IPS-18a (cell line): ENCODE data around the gene OR51G1.
"Not testable (repeated sequence)": the region's sequence is repeated elsewhere in the genome, so short reads cannot be mapped to it uniquely, and the experiment has no call there.

ENCODE experiments used
- H3K27ac ChIP-seq: one replicate; pipeline ENCODE4 v1.5.1; 2013; ENCODE audit warnings: low read length
- H3K27me3 ChIP-seq: one replicate; pipeline ENCODE4 v1.6.1; 2013; ENCODE audit warnings: mild to moderate bottlenecking, low read length; ENCODE audit not compliant: control insufficient read depth, insufficient read depth
- H3K36me3 ChIP-seq: one replicate; pipeline ENCODE4 v1.6.1; 2013; ENCODE audit warnings: low read depth, low read length; ENCODE audit not compliant: control insufficient read depth
- H3K4me1 ChIP-seq: one replicate; pipeline ENCODE4 v1.6.1; 2013; ENCODE audit warnings: low read depth, low read length; ENCODE audit not compliant: control insufficient read depth
- H3K4me3 ChIP-seq: one replicate; pipeline ENCODE4 v1.5.1; 2013; ENCODE audit warnings: low read length
- H3K9ac ChIP-seq: one replicate; pipeline ENCODE4 v1.6.1; 2013; ENCODE audit warnings: mild to moderate bottlenecking, low read length, moderate library complexity
- H3K9me3 ChIP-seq: one replicate; pipeline ENCODE4 v1.6.1; 2013; ENCODE audit warnings: low read depth, low read length; ENCODE audit not compliant: control insufficient read depth

OR51G1 gene, protein sequence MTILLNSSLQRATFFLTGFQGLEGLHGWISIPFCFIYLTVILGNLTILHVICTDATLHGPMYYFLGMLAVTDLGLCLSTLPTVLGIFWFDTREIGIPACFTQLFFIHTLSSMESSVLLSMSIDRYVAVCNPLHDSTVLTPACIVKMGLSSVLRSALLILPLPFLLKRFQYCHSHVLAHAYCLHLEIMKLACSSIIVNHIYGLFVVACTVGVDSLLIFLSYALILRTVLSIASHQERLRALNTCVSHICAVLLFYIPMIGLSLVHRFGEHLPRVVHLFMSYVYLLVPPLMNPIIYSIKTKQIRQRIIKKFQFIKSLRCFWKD

DNA sequence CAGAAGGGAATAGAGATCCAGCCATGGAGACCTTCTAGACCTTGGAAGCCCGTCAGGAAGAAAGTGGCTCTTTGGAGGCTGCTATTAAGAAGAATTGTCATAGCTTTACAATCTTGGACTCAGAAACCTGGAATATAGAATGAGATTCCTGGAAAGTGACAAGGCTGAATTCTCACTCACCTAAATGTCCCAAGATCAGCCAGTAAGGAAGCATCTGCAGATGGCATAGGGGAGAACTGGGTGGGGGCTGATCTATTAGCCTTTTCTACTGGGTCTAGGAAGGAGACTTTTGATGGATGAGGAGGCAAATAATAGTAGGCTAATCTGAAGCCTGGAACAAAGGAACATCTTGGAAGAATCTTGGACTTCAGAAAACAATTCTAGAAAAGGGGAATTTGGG is at the start of gene OR51G1:
TSS of gene OR51G1 (minus strand) at position 101 of the 400 bp plus-strand sequence. CDS start at position 101, 0 bp downstream.
- no peaks in the 10 kb centered on the region for H3K9me3 ChIP-seq
- H3K27me3 ChIP-seq: no peaks in the 10 kb centered on the region
- no peak within 1 kb of the TSS for H3K4me3 ChIP-seq
- H3K36me3 ChIP-seq: no peaks in the 10 kb centered on the region
- H3K4me1 ChIP-seq: no peaks in the 10 kb centered on the region
- H3K27ac ChIP-seq: no peak within 1 kb of the TSS
- no peak within 1 kb of the TSS for H3K9ac ChIP-seq

DNA sequence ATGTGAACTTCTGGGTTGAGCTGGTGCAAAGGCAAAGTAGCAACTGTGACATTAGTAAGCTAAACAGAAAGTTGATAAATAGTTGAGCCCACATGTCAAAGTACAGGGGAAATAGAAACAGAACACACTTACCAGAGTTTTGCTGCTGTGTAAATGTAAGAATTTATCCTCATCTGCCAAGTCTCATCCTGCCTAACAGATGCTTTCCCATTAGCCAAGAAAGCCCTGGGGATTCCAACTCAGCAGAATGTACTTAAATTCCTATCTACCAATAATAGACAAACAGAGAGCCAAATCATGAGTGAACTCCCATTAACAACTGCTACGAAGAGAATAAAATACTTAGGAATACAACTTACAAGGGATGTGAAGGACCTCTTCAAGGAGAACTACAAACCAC is 38.7 kb upstream of the OR51G1 start:
- Histone ChIP-seq H3K9me3 (no peaks in the 10 kb centered on the region), H3K4me1 (no peaks in the 10 kb centered on the region), H3K4me3 (no peak overlapping the region), H3K27me3 (no peaks in the 10 kb centered on the region), H3K9ac (no peak overlapping the region), H3K27ac (no peak overlapping the region), H3K36me3 (no peaks in the 10 kb centered on the region)

DNA sequence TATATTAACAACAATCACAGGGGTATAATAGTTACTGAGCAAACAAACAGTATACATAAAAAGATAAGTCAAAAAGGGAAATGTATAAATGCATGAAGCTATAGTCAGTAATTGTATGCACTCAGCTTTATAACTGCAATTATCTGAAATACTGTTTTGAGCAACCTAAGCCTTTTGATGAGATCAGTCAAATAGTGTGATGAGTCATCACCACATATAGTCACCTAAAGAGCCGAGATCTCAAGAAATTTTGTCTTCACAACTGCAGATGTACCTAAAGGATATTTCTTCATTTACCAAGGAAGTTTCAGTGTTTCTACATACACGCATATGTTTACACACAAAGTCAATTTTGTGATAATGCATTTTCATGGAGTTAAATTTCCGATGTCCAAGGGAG is 36.7 kb upstream of the OR51G1 start:
- Histone ChIP-seq H3K36me3 (no peaks in the 10 kb centered on the region), H3K27ac (no peak overlapping the region), H3K27me3 (no peaks in the 10 kb centered on the region), H3K9ac (no peak overlapping the region), H3K4me1 (no peaks in the 10 kb centered on the region), H3K4me3 (no peak overlapping the region), H3K9me3 (no peaks in the 10 kb centered on the region)

DNA sequence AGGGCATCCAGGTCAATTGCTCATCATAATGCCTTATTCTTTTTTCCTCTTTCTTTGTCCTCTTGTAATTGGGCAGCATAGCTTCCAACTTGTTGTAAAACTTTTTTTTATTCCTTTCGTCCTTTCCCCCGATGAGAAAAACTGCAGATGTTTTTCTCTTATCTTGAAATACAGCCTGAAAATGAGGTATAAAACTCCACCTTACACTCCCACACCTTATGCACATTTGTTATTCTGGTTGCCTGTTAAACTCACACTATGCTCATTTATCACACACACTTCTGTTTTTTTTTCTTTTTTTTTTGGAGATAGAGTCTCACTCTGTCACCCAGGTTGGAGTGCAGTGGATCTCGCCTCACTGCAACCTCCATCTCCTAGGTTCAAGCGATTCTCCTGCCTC is 33.3 kb upstream of the OR51G1 start:
- Histone ChIP-seq H3K27me3 (no peaks in the 10 kb centered on the region), H3K4me3 (no peak overlapping the region), H3K9ac (no peak overlapping the region), H3K9me3 (no peaks in the 10 kb centered on the region), H3K36me3 (no peaks in the 10 kb centered on the region), H3K4me1 (no peaks in the 10 kb centered on the region), H3K27ac (no peak overlapping the region)

DNA sequence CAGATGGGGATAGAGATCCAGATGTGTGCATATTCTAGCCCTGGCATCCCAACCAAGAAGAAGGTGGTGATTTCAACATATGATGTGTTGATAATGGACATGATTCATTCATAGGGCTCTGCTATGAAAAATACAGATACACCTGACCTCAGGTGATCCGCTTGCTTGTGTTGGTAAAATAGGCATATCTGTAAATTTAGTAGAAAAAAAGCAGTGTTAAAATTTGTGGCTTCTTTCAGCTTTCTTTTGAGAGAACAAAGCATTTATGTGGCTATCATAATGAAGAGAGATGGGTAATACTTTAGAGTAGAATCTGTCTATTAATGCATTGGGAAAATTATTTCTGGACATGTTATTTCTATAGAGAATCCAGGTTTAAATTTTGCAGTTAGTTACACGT is 31.5 kb upstream of the OR51G1 start, which contains the start of gene OR51A2:
TSS of gene OR51A2 (minus strand) at position 101 of the 400 bp plus-strand sequence. CDS start at position 101, 0 bp downstream.
- not testable (repeated sequence) for H3K27me3 ChIP-seq, H3K4me1 ChIP-seq, H3K4me3 ChIP-seq, H3K9ac ChIP-seq, H3K9me3 ChIP-seq, H3K27ac ChIP-seq, H3K36me3 ChIP-seq

DNA sequence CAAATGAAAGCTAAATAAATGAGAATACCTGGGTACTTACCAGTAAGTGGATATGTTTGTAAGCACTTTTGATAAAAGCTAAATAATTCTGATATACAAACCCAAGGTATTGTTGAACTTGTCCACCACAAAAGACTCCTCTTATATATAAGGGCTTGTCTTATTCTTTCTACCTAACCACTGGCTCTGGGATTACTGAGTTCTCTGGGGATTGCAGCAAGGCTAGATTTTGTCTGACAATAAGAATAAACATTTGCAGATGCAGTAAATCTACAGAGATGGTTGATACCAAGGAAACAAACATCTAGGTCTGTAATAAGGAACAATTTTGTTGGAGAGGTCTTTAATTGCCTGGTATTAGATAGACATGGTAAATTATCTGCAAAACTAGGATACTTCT is 23.4 kb upstream of the OR51G1 start, which contains the start of gene OR51A4:
TSS of gene OR51A4 (minus strand) at position 101 of the 400 bp plus-strand sequence. CDS start 505 bp downstream, outside the sequence.
- H3K4me3 ChIP-seq: no peak within 1 kb of the TSS
- no peaks in the 10 kb centered on the region for H3K4me1 ChIP-seq
- H3K9ac ChIP-seq: no peak within 1 kb of the TSS
- no peaks in the 10 kb centered on the region for H3K27me3 ChIP-seq
- no peak within 1 kb of the TSS for H3K27ac ChIP-seq
- no peaks in the 10 kb centered on the region for H3K9me3 ChIP-seq
- no peaks in the 10 kb centered on the region for H3K36me3 ChIP-seq

DNA sequence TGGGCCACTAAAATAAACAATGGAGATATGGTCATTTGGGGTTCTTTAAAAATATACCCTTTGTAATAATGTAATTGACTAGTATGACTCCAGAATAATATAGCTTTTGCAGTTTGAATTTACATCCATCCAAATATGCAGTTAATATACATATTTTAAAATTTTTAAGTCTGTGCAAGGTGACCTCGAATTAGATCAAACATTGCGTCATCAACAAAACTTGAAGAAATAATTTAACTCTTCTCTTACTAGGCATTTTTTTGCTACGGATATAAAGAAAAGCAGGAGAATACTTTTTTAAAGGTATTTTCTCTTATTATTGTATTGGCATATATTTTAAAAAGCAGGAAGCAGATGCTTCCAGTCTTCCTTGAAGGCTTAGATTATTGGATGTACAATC is 12.6 kb upstream of the OR51G1 start:
- Histone ChIP-seq H3K27me3 (no peaks in the 10 kb centered on the region), H3K36me3 (no peaks in the 10 kb centered on the region), H3K27ac (no peak overlapping the region), H3K4me1 (no peaks in the 10 kb centered on the region), H3K9ac (no peak overlapping the region), H3K4me3 (no peak overlapping the region), H3K9me3 (no peaks in the 10 kb centered on the region)

DNA sequence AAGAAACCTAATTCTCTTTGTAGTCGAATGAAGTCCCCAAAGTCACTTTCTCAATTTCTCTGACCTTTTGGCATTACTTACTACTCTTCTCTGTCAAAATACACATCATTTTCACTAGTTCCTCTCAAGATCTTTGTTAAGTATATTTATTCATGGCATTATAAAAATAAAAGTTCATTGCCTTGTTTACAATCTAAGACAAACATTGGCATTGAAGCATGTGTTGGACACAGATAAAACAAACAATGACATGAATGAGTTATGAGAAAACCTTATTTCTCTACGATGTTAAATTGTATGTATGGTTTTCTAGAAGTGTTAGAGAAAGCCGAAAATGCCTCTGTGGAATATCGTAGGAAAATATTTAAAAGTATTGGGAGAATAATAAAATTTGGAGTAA is 8.6 kb upstream of the OR51G1 start:
- no peaks in the 10 kb centered on the region for H3K27me3 ChIP-seq
- H3K27ac ChIP-seq: no peak overlapping the region
- H3K9ac ChIP-seq: no peak overlapping the region
- no peak overlapping the region for H3K4me3 ChIP-seq
- H3K9me3 ChIP-seq: no peaks in the 10 kb centered on the region
- H3K36me3 ChIP-seq: no peaks in the 10 kb centered on the region
- no peaks in the 10 kb centered on the region for H3K4me1 ChIP-seq

DNA sequence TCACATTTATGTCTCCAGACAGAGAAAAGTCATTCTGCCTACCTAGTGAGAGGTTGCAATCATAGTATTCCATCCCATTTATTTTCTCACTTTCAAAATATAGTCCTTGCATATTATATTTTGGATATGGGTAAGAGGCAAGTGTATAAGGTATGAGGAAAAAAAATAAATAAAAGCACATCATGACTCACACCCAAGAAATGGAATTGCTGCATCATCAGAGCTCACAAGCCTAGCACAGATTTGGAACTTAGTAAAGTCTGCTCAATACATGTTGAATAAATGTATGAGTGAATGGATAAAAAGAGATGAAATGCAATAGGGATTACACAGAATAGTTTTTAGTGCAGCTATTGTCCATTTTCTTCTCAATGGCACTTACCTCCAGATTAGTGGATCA is 2.5 kb upstream of the OR51G1 start:
- Histone ChIP-seq H3K27me3 (no peaks in the 10 kb centered on the region), H3K27ac (no peak overlapping the region), H3K4me1 (no peaks in the 10 kb centered on the region), H3K36me3 (no peaks in the 10 kb centered on the region), H3K9me3 (no peaks in the 10 kb centered on the region), H3K9ac (no peak overlapping the region), H3K4me3 (no peak overlapping the region)

DNA sequence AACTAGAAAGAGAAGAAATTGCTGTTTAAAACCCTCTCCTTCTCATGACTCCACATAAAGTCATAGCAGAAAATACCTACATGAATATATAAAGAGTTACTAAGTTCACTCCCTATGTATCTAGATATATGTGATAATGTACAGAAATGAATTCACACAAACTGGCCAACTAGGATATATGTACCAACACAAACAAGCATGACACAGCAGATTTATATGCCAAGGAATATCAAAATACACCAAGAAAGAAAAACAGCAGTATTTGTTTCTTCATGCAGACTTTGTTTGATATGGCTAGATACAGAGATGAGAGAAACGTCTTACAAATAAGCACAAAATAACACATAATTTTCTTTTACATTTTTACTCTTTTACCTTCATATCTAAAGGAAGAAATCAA is 1.8 kb downstream of the OR51G1 start:
- Histone ChIP-seq H3K36me3 (no peaks in the 10 kb centered on the region), H3K4me1 (no peaks in the 10 kb centered on the region), H3K4me3 (no peak overlapping the region), H3K9ac (no peak overlapping the region), H3K27me3 (no peaks in the 10 kb centered on the region), H3K9me3 (no peaks in the 10 kb centered on the region), H3K27ac (no peak overlapping the region)

DNA sequence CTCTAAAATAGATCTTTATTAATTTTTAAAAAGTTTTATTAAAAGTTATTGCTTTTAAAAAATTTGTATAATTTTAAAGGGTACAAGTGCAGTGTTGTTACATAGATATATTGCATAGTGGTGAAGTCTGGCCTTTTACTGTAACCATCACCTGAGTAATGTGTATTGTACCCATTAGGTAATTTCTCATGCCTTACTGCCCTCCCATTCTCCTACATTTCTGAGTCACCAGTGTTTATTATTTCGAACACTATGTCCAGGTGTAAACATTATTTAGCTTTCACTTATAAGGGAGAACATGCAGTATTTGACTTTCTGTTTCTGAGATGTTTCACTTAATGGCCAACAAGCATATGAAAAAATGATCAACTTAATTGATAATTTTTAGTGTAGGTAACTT is 2.3 kb downstream of the OR51G1 start:
- H3K9me3 ChIP-seq: no peaks in the 10 kb centered on the region
- H3K27ac ChIP-seq: no peak overlapping the region
- H3K4me1 ChIP-seq: no peaks in the 10 kb centered on the region
- no peak overlapping the region for H3K9ac ChIP-seq
- no peaks in the 10 kb centered on the region for H3K36me3 ChIP-seq
- H3K27me3 ChIP-seq: no peaks in the 10 kb centered on the region
- no peak overlapping the region for H3K4me3 ChIP-seq

DNA sequence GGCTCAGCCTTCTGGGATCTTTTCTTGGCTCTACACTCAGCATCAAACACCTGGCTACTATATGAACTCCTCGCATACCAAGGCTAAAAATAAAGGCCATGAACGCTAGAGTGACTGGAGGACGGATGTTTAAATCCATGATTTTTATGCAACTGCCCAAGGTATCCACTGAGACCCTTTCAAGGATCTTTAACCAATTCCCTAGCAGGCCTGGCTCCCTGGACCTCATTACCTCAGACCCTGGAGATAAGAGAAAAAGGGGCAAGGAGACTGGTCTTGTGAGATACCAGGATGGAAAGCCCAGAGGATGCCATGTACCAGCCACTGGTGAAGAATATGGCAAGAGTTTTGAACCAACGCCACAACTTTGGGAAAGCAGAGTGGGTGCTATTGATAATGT is 4.9 kb downstream of the OR51G1 start, which contains the start of gene OR51G2:
TSS of gene OR51G2 (minus strand) at position 101 of the 400 bp plus-strand sequence. CDS start 3,687 bp downstream, outside the sequence.
- Histone ChIP-seq H3K9ac (no peak within 1 kb of the TSS), H3K9me3 (no peaks in the 10 kb centered on the region), H3K27me3 (no peaks in the 10 kb centered on the region), H3K27ac (no peak within 1 kb of the TSS), H3K36me3 (no peaks in the 10 kb centered on the region), H3K4me3 (no peak within 1 kb of the TSS), H3K4me1 (no peaks in the 10 kb centered on the region)
